Tibial nerve (tissue), 3 donors: ENCODE measurements around the gene IRX2.

Experiments used
- POLR2A ChIP-seq, 2 donors: fragments of 450-650 bp; IDR thresholded peaks; one replicate each; pipeline ENCODE4 v1.6.1; 2017; ENCODE audit warnings: antibody characterized with exemption in 2 of 2, mild to moderate bottlenecking in 2 of 2, moderate library complexity in 2 of 2
- TF ChIP-seq, protein P1 (sequence below), 5 experiments: fragments of 200-600 bp in 3 of 5; fragments of 450-650 bp in 2 of 5; sonication (generic) in 3 of 5; IDR thresholded peaks; one replicate each; pipeline ENCODE4 v1.5.1; 2016 to 2019; ENCODE audit warnings: antibody characterized with exemption in 5 of 5, mild to moderate bottlenecking in 3 of 5, moderate library complexity in 2 of 5

DNA sequence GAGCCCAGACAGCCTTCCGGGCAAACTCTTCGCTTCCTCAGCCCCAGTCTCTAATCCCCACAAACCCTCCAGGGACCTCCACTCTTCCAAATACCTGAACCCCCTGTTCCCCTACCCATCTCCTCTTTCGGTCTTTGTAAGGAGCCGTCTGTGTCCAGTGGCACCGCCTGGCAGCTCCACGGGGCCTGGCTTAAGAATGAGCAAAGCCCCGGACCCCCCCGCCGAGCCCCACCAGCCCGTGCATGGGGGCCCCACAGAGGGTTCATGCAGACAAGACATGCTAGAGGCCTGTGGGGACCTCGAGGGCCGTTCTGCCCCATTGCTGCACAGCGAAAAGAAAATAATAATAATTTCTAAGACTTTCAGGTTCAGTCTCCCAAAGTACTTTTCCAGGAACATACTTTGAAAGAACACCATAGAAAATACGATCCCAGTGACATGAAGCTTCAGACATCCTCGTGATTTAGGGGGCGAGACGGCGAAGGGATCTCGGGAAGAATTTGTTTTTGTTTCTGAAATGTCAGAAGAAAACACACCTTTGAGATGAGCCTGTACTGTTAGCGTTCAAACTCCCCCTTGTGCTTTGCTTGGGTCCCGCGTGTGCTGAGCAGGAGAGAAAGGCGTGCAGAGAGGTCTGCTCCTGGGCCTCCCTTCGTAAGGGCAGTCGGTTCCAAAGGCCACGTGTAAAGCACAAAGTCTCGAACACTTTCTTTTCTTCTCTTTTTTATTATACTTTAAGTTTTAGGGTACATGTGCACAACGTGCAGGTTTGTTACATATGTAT is 49.2 kb downstream of the IRX2 start:
- TF ChIP-seq POLR2A (IDR thresholded peaks at IDR 0.05) = no peak
- TF ChIP-seq, protein P1, sequence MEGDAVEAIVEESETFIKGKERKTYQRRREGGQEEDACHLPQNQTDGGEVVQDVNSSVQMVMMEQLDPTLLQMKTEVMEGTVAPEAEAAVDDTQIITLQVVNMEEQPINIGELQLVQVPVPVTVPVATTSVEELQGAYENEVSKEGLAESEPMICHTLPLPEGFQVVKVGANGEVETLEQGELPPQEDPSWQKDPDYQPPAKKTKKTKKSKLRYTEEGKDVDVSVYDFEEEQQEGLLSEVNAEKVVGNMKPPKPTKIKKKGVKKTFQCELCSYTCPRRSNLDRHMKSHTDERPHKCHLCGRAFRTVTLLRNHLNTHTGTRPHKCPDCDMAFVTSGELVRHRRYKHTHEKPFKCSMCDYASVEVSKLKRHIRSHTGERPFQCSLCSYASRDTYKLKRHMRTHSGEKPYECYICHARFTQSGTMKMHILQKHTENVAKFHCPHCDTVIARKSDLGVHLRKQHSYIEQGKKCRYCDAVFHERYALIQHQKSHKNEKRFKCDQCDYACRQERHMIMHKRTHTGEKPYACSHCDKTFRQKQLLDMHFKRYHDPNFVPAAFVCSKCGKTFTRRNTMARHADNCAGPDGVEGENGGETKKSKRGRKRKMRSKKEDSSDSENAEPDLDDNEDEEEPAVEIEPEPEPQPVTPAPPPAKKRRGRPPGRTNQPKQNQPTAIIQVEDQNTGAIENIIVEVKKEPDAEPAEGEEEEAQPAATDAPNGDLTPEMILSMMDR (IDR thresholded peaks at IDR 0.05) = no peak
